ENCODE results near the gene LRRC4C.

The LRRC4C gene

GRCh38 chr11:41250408-41250935, 209.0 kb downstream of the LRRC4C start:
- no peak for DNase-seq (ENCODE audit: low read depth in 2 of 2)

DNA sequence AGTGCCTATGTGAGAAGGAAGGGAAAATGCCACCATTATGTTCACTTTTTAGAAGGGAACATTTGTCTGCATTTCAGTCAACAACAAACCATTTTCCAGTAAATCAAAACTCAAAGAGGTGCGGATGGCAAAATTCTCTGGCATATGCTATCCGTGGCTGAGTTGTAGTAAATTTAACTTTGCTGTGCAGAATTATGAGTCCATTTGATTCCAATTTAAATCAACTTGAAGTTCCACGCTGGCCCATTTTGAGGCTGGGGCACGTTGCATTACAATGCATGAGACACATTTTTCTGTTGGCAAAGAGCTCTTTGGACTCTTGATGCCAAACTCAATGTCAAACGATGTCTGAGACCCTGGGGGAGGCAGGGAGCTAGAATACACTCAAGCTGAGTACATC, 211.8 kb downstream of the LRRC4C start:
- DNase-seq (ENCODE audit: low read depth in 2 of 2), result no peak

DNA sequence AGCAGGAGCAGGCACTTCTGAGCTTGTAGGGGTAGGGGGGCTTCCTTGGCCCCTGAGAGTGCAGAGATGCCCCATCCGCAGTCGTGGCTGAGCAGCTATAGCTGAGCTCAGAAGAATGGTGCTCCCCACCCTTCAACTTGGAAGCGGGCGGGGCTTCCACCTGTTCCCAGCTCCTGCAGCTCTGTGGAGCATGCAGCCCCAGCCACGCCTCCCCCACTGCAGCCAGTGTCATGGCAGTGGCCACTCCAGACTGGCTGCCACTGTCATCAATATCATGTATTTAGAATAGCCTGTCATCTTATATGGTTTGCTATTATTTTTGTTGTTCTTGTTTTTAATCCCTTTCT, 213.1 kb downstream of the LRRC4C start:
- DNase-seq (ENCODE audit: low read depth in 2 of 2), result no peak

DNA sequence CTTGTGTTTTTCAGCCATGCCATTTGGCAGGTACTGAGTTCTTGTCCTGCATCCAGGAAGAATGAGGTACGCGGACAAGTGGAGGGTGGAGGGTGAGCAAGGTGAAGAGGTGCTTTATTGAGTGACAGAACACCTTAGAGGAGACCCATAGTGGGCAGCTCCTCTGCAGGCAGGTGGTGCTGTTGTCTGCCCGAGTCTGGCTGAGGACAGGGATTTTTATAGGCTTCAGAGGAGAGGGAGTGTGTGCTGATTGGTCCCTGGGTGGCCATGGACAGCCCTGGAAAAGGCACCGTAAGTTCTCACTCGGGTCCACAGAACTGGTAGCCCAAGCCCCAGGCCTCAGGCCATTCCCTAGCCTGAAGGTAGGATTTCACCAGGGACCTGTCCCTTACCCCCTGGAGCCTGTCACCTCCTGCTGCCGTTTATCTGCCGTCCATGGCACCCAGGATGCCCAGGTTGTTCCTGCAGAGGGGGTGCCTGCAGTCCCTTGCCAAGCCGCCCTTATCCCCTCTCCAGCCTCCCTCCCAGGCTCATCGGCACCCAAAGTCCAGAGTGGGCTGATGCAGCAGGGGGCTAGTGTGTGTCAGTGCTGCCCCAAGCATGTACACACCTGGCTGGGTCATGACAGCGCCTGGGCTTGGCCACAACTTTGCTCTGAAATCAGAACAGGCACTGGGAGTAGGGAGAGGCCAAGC, 213.6 kb downstream of the LRRC4C start:
- no peak for DNase-seq (ENCODE audit: low read depth in 2 of 2)

DNA sequence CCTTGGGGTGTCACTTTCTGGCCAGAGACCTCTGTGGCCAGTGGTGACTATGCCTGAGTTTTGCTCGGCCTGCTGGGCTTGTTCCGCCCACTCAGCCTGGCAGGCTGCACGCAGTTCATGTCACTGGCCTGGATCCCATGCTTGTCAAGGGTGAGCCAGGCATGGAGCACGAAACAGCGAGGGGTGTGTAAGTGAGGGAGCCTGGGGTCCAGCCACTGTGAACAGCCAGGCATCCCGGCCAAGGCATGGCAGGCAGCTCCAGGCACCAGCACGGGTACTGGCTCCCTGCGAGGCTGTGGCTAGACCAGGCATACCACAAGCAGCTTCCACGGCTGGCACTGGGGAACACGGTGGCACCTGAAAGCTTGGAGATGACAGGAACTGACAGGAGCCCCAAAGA, 214.3 kb downstream of the LRRC4C start:
- DNase-seq (ENCODE audit: low read depth in 2 of 2), result no peak

- no peak for DNase-seq (ENCODE audit: low read depth in 2 of 2)
Measured at GRCh38 chr11:41237382-41237781, 222.1 kb downstream of the LRRC4C start.

DNA sequence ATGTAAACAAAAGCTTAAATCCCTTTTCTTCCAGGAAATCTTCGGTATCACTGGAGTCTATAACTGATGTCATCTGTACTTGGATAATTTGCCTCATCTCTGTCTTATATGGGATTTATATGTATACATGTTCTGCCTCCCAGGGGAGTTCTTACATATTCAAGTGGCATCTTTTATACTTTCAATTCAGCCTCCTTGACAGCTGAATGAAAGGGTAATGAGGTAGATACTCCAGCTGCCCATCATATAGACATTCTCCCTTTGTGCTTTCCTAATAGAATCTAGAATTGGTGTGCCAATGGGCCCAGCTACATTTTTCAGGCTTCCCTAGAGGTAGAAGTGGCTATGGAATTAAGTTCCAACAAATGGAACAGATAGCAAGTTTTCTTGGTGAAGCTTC, 223.8 kb downstream of the LRRC4C start:
- DNase-seq (ENCODE audit: low read depth in 2 of 2), result no peak

DNA sequence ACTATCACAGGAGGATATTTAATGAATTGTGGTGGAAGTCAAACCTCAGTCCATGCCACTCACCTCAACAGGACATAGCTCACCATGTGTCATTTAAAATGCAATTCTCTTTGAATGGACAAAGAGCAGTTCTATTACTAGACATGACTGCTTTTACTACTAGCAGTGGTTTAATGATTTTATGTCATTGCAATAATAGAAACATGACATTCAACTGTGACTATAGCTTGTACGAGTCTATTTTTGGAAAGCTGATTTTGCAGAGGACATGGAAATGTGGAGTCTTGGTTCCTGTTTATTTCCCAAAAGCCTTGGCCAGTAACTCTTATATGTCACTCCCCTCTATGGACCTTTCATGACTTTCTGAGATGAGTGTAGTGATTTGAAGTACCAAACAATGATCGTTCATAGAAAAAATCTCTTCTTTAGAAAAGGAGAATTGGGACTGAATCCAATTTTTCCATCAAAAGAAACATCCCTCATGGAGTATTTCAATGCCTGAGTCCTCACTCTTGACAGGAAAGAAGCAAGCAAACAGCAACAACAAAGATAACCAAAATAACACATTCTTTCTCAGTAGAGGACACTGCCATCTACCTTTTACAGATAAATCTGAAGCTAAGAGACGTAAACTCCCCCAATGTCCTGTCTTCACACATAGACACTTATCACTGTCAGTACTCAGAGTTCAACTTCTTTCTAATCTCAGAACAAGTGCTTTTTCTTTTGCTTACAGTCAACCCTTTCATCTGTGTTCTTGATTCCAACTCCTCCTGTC, 233.4 kb downstream of the LRRC4C start:
- DNase-seq (ENCODE audit: low read depth in 2 of 2), result no peak

DNA sequence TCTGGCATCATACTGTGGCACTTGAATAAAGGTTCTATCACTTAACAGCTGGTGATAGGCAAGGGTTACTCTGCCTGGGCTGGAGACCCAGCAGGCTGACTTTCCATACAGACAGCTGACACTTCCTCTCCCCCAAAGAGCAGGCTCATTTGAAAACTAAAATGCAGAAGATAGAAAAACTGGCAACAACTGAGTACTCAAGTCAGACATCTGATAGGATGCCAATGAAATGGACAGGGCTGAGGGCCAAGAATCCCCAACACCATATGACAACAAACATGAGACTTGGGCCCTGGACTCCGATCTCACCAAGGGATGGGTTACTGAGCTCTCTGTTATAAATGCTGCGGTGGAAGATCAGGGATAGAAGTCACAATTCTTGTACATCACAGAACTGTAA, 237.2 kb downstream of the LRRC4C start:
- DNase-seq (ENCODE audit: low read depth in 2 of 2), result no peak

DNA sequence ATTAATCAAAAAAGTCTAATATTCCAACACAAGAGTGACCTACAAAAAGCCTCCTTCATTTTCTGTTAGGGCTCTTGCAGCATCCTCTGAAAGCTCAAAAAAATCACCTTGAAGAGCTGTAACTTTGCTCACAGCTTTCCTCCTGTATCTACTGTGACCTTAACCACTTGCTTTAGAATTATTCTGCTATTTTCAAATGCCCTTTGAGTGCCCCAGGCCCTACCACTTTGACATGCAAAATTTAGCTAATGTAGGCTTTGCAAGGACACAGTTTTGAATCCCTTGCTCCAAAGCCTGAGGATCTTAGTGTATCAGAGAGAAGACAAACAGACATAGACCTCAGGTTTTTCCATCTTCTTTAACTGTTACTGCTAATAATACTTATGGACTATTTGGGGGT, 253.1 kb downstream of the LRRC4C start:
- DNase-seq (ENCODE audit: low read depth in 2 of 2), result no peak

GRCh38 chr11:41201156-41201555, 258.3 kb downstream of the LRRC4C start:
- no peak for DNase-seq (ENCODE audit: low read depth in 2 of 2)

DNA sequence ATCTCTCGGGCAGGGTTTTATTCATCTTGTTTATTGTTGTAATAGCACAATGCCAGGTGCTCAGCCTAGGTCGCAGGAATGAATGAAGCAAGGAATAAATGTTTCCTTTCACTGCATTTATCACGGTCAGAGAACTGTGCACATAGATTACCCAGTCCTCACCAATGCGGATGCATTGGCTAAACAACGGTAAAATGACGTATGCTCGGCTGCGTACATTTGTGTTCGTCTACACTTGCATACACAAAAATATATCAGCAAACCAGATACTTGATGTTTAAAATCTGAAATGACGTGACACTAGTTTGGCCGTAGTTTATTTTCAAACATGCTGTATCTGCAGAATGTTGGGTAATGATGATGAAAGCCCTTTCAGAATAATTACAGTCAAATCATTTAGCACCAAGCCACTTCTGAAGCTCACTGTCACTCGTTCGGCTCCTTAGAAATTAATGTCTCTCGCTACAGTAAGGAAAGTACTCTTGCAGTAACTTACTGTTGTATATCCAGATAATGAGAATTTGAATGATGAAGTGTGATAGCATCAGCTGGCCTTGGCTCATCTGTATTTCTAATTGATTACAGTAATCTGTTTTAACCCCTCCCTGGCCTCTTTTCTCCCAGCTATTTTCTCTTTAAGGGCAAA, 268.9 kb downstream of the LRRC4C start:
- DNase-seq (ENCODE audit: low read depth in 2 of 2), result no peak

DNA sequence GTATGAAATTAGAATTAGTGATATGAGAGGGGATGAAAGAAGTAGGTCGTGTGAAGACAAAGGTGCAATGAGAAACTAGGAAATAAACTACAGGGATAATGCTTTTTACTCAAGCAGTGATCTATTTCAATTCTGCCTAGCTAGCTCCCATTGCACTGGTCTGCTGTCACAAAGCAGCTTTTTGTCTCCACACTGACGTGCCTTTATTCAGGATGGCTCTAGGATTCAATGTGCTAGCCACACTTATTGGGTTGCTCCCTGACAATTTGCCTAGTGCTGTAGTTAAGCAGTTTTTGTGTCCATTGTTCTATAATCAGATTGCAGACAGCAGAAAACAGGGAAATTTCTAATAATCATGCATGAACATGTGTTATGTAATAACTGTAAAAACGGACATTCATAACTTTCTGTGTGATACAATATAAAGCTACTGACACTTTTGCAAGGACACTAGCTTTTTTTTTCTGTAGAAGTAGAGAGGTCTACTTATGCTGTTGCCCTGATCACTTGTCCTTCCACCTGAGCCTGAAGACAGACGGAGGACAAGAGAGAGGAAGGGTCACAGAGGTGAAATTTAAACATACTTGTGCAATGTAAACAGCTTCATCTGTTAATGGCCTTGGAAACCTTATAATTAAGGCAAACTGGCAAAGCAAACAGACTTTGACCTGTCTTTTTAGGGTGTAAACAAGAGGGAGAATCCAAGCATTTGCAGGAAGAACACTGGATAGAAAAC, 269.6 kb downstream of the LRRC4C start:
- no peak for DNase-seq (ENCODE audit: low read depth in 2 of 2)

- DNase-seq (ENCODE audit: low read depth in 2 of 2), result no peak
Measured at GRCh38 chr11:41177791-41178190, 281.7 kb downstream of the LRRC4C start.

GRCh38 chr11:41175304-41175972, 284.0 kb downstream of the LRRC4C start:
- no peak for DNase-seq (ENCODE audit: low read depth in 2 of 2)

- no peak for DNase-seq (ENCODE audit: low read depth in 2 of 2)
Measured at GRCh38 chr11:41146326-41146725, 313.1 kb downstream of the LRRC4C start.

GRCh38 chr11:41145420-41145819, 314.0 kb downstream of the LRRC4C start:
- no peak for DNase-seq (ENCODE audit: low read depth in 2 of 2)

- no peak for DNase-seq (ENCODE audit: low read depth in 2 of 2)
Measured at GRCh38 chr11:41134971-41135370, 324.5 kb downstream of the LRRC4C start.

DNA sequence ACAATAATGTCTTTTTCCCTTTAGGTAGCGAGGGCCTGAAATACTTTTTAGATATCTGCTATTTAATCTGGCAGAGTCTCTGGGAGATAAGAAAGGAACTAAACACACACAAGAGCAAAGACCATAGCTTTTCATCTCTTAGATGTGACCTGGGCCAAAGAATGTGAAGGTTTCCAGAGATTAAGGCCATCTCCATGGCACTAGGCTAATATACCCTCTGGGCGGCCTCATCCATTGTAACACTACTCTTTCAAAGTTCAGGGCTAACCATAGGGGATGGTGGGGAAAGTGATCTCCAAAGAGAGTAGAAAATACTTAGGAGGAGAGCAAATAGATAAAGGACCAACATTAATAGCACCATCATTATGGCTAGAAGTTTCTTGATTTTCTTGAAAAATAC, 326.4 kb downstream of the LRRC4C start:
- no peak for DNase-seq (ENCODE audit: low read depth in 2 of 2)

DNA sequence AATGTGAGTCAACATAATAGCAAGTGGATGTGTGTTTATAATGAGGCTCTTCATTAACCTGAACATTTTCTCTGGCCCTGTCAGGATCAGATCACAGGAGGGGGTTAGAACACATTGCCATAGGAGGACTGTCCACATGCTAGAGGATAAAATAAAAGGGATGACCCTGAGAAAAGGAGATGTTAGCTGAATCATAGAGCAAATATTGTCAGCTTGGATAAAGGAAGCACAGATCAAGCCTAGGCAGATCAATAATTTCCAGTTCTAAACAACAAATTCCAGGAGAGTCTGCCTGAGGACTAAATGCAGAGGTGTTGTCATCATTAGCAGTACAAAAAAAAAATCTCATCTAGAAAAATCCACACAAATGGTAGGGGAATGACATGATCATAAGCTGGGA, 337.9 kb downstream of the LRRC4C start:
- no peak for DNase-seq (ENCODE audit: low read depth in 2 of 2)

- no peak for DNase-seq (ENCODE audit: low read depth in 2 of 2)
Measured at GRCh38 chr11:41119484-41119883, 340.0 kb downstream of the LRRC4C start.

DNA sequence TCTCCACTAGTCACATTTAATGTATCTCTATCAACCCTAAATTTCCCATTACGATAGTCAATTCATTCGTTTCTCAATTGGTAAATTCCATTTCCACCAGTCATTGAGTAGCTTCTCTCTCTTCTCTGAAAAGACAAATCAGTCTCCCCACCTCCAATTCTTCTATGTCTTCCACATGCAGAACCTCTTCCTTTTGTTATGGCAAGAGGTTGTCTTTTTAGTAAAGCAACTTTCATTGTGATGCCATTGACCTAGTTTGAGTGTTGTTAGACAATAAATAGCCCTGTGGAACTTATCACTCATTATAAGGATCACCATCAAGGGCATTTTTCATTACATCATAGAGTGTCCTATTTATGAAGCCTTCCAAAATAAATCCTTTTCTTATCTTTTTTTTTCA, 340.9 kb downstream of the LRRC4C start:
- no peak for DNase-seq (ENCODE audit: low read depth in 2 of 2)

Data from stimulated activated CD8-positive, alpha-beta memory T cell treated with anti-CD3 and anti-CD28 coated beads, Interleukin-2, amount 100 ng/mL, for 1 hour (primary cell).